Dedifferentiated amniotic fluid mesenchymal stem cell (primary cell): Measurements from ENCODE around the gene CYSRT1.

ENCODE experiments used
- DNase-seq: peaks from one replicate; pipeline ENCODE4 v3.0.0-alpha.2; 2016; ENCODE audit errors: extremely low spot score

Gene CYSRT1

GRCh38 chr9:137271696-137272076, 46.7 kb downstream of the CYSRT1 start:
- no peak for DNase-seq

- DNase-seq = no peak
Observed at GRCh38 chr9:137272241-137273094, 47.5 kb downstream of the CYSRT1 start.

- DNase-seq = no peak
Observed at GRCh38 chr9:137273095-137273490, 48.1 kb downstream of the CYSRT1 start.

GRCh38 chr9:137273611-137274320, 48.8 kb downstream of the CYSRT1 start:
- DNase-seq = no peak

GRCh38 chr9:137275203-137275587, 50.2 kb downstream of the CYSRT1 start:
- DNase-seq = no peak
